Measurements from ENCODE around the gene SLAMF1.
"Not testable (repeated sequence)": the region's sequence is repeated elsewhere in the genome, so short reads cannot be mapped to it uniquely, and the experiment has no call there.

Gene SLAMF1

DNA sequence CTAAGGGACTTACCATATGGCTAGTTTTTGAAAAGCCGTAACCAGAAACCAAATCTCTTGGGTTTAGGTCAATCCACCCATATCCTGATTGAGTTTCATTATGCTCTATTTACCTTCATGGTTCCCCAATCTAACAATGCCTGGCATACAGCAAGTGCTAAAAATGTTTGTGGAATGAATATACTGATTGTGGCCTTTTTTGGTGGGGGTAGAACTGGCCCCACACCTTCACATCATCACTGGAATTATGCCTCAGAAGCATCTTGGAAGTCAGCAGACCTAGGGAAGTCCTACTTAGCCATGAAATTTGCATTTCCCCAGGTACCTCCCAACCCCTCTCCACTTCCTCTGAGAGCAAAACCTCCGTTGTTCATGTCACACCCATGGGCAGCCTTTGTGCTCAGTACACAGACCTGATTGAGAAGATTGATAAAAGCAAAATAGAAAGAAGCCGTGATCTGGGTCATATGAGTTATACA, 17.8 kb upstream of the SLAMF1 start:
- no peak for DNase-seq

DNA sequence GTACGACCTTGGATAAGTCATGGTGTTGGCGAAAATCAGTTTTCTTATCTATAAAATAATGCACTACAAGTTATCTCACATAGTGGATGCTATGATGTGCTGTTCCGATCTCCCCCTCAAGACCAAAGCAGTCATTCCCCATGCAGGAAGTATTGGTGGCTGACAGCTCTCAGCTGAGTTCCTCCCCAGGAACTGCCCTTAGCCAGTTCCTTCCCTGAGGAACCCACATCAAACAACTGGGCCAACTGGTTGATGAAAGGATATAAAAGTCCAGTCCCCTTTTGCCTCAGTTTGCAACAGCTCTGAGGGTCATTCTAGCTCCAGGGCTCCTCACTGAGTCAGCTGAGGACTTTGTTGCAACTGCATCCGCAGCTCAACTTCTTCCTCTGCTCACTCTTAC, 16.1 kb upstream of the SLAMF1 start:
- no peak for DNase-seq

DNA sequence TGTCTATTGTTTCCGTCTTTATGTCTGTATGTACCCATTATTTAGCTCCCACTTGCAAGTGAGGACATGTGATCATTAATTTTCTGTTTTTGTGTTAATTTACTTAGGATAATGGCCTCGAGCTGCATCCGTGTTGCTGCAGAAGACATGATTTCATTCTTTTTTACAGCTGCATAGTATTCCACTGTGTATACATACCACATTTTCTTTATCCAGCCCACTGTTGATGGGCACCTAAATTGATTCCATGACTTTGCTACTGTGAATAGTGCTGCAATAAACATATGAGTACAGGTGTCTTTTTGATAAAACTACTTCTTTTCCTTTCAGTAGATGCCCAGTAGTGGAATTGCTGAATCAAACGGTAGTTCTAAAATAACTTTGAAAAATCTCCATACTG, 12.7 kb upstream of the SLAMF1 start:
- no peak for DNase-seq

DNA sequence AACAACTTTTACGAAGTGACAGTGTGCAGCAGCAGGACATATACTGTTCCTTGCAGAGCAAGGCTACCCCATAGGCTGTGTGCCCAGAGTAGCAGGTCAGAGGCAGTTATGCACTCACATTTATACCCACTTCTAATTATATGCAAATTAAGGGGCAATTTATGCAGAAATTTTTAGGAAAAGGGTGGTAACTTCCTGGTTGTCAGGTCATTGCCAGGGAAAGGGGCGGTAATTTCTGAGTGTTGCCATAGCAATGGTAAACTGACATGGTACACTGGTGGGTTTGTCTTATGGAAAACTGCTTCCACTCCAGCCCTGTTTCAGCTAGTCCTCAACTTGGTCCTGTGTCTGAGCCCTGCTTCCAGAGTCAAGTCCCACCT, 12.0 kb upstream of the SLAMF1 start:
- no peak for DNase-seq

DNA sequence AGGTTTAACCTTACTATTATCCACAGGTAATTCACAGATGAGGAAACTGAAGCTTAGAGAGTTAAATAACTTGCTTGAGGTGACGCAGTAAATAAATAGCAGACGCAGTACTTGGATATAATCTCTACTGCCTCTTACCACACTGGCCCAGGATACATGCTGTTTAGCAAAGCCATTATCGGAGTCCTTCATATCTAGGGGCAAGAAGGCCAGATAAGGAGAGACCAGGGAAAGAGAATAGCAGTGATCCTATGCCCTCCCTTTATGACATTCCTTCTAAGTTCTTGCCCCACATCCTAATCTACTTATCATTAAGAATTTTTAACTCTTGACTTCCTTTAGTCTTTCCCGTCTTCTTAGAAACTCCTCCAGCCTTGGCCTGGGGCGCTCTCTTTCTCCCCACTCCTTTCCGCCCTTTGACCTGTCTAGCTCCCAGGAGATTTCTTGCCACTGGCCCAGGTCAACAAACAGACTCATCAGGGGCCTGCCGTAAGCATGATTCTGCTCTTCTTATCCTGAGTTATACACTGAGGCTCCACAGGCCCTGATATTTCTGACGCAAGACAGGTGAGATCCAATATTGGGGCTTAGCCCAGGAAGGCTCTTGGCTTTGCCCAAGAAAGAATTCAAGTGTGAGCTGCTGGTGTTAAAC, 11.4 kb upstream of the SLAMF1 start:
- DNase-seq: no peak

DNA sequence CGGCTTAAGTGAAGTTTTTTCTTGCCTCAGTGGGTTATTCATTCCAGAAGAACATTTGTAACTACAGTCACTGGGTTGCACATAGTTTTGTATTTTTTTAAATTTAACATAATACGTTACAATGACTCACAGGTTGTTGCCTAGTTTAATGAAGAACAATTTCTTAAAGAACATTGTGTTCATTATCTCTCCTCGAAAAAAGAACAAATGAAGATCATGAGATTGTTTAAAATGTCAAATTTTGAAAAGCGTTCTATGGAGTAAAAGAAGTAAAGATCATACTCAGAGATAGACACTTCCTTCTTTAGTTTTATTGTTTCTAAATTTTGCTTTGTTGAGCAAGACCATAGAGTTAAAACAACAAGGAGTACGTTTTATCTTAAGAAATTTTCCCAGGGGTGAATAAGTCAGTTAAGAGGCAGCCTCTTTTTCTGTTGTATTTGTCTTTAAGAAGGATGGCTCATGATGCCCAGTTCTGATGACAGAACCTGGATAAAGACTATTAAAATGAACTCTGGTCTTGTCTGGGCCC, 10.5 kb upstream of the SLAMF1 start:
- no peak for DNase-seq

DNA sequence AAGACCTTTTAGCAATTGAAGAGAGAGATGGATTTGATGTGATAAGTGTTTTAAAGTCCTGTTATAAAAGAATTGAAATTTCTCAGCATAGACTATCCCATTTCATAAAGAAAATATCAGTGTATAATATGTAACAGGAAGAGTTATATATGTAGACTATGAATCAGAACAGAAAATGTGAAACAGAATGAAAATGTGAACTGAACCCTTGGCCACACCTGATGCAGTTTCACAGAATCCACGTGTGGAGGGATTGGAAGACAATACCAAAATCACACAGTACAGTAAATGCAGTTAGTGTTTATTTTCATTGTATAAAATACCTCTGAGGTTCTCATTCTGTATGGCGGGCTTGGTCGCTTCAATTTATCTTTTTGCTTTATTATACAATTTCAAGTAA, 9.9 kb upstream of the SLAMF1 start:
- DNase-seq: no peak

DNA sequence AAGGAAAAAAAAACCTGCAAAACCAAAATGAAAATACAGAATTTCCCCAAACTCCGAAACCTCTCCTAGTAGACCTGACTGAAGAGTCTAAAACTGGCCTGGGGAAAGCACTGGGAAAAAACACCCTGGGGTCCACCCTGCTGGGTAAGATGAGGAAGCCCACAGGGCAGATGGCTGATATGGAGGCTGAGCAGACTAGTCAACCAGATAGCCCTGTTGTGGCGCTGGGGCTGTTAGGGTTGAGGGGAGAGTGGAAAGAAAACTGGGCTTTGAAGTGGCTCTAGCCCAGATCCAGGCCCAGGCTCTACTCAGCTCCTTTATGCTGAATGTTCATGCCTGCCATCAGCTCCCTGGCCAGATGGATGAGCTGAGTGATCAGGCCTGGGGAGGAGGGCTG, 6.8 kb upstream of the SLAMF1 start:
- no peak for DNase-seq

DNA sequence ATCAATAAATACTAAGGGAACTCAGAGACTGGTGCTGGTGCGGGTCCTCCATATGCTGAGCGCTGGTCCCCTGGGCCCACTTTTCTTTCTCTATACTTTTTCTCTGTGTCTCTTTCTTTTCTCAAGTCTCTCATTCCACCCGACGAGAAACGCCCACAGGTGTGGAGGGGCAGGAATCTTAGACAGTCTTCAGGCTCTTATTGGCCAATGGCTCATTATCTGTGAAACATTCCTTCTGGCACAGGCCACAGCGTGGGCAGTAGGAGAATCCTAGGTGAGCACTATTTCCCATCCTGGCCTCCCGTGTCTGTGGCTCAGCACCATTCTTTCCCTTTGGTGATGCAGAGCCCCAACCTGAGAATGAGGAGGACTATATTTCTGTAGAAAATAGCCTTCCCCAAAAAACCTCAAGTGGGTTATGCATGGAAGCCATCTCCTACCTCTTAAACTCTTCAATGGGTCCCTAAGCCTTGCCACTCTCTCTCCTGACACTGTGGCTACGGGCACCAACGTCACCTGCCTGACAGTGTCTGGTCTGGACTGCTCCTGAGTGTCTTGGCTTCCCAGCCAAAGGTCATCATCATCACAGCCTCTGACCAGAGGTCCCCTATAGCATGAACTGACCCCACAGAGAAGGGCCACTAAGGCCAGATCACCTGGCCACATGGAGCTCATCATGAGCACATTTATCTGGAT, 6.2 kb upstream of the SLAMF1 start:
- DNase-seq: no peak

DNA sequence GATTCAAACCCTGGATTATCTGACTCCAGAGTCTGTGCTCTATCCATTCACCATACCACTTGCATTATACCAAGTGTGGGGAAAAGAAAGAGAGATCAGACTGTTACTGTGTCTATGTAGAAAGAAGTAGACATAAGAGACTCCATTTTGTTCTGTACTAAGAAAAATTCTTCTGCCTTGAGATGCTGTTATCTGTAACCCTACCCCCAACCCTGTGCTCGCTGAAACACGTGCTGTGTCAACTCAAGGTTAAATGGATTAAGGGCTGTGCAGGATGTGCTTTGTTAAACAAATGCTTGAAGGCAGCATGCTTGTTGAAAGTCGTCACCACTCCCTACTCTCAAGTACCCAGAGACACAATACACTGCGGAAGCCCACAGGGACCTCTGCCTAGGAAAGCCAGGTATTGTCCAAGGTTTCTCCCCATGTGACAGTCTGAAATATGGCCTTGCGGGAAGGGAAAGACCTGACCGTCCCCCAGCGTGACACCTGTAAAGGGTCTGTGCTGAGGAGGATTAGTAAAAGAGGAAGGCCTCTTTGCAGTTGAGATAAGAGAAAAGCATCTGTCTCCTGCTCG, 5.3 kb upstream of the SLAMF1 start:
- DNase-seq: not testable (repeated sequence)

DNA sequence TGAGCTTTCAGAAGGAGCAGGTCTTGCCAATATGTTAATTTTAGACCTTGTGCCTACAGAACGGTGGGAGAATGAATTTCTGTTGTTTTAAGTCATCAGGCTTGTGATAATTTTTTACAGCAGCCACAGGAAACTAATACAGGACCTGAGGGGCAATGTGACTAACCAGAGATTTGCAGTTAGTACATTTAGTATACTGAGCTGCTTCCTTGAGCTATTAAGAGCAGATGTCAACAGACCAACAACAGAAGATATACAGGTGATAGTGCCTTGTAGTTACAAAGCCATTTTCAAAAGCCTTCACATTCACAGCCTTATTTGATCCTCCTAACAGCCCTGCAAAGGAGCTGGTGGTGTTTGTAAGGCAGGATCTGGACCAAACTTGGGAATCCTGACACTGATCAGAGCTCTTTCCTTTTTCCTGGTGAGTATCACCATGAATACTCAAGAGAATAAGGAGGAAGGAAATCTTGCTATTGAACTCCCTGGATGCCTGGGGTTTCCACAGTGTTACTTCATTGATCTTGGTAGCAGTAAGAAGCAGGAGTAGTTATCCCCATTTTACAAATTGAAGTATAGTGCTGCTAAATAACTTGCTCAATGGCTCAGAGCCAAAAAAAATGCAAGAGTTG, 4.7 kb upstream of the SLAMF1 start:
- DNase-seq: no peak

DNA sequence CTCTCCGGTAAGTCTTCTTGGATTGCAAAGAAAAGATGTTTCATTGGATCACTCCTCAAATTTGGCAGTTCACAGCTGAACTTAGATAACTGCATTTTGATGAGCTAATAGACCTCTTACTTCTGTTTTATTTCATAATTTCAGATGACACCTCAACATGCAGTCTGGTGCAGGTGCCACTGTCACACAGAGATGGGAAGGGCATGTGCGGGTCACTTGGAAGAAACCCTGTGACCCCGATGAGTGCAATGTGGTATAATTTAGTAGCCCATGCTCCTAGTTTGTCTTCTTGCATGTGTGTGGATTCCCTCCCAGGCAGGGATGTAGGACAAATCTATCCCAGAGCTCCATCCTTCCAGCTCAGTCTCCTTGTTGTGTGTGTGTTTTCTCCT, 481 bp upstream of the SLAMF1 start:
- no peak for DNase-seq

DNA sequence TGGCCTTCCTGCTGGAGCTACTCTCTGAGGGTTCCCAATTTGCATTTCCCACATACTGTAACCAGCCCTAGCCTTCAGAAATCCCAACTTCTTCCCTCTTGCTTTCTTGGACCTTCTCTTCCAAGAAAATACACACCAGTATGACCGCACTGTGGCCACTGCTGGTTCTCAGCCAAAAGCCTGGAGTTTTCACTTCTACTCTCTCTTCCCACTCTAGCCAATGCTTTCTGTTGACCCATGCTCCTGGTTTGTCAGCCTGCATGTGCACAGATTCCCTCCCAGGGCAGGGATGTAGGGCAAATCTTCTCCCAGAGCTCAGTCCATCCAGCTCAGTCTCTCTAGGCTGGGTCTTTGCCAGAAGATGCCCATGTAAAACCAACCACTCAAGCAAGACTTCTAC, 664 bp downstream of the SLAMF1 start:
- DNase-seq: no peak

DNA sequence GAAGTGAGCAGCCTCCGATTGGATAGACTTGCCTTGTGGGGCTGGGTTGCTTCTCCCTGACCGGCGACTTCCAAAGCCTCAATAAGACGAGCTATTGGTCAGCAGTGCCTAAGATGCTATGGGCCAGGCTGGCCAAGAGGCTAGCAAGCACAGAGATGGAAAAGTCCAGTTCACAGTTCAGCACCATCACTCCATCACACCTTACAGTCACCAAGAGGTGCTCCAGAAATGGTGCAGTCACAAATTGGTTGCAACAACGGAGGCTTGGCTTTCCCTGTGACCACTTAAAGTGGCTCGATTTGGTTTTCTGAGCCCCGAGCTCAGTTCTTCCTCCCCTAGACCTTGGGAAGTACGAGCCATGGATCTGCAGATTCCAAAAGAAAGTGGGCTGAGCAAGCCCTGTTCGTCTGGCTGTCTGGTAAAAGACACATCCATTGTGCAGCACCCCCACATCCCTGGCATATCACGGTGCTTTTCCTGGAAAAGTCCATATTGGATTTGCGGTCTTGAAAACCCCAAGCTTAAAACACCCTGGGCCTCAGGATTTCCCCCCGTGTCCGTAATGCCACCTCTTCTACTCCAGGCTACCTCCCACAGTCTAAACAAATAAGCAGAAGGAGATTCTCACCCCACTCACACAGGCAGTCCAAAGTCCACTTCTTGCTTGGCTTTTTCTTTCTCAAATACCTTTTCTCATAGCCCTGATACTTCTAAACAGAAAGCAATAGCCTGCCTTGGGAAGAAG, 1.3 kb downstream of the SLAMF1 start:
- no peak for DNase-seq

DNA sequence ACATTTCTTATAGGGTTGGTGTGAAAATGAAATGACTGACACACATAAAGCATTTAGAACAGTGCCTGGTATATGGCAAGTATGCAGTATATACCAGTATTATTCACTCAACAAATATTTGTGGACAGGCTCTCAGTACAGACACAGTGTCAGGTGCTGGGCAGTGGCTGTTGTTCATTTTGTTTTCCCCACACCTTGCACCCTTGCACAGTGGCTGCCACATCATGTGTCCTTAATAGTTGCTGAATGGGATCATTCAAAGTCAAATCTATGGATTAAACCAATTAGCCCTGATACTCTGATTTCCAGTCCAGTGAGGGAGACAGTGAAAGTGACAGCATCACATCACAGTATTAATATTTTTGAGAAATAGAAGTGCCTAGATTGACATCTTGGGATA, 2.4 kb downstream of the SLAMF1 start:
- no peak for DNase-seq

DNA sequence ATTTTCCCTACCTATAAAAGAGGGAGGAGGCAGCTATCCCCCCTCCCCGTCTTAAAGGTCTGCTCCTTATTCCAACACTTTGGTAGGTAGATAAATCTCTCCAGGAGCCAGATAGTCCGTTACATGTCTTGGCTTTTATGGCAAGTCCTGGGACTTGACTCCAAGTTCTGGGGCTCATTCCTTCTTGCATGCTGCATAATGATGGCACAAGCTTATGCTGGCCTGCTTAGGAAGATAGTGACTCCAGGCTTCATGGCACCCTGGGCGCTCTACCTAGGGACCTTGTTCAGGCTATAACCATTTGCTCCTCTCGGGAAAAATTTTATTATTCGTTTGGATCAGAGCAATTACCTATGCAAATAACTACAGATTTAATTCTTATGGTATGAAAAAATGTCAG, 3.7 kb downstream of the SLAMF1 start:
- DNase-seq: no peak

DNA sequence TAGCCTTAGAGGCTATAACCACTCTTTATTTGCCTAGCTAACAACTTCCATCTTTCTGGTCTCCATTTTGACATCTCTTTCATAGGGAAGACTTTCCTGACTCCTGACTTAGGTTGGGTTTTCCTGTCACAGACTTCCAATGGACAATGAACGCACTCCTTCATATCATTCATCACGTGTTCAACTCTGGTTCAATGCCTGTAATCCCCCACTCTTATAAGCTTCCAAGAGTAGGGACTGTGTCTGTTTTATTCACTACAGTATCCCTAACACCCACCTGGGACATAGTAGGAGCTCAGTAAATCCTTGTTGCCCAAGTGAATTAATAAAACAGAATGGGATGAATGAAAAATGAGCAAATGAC, 4.6 kb downstream of the SLAMF1 start:
- no peak for DNase-seq

DNA sequence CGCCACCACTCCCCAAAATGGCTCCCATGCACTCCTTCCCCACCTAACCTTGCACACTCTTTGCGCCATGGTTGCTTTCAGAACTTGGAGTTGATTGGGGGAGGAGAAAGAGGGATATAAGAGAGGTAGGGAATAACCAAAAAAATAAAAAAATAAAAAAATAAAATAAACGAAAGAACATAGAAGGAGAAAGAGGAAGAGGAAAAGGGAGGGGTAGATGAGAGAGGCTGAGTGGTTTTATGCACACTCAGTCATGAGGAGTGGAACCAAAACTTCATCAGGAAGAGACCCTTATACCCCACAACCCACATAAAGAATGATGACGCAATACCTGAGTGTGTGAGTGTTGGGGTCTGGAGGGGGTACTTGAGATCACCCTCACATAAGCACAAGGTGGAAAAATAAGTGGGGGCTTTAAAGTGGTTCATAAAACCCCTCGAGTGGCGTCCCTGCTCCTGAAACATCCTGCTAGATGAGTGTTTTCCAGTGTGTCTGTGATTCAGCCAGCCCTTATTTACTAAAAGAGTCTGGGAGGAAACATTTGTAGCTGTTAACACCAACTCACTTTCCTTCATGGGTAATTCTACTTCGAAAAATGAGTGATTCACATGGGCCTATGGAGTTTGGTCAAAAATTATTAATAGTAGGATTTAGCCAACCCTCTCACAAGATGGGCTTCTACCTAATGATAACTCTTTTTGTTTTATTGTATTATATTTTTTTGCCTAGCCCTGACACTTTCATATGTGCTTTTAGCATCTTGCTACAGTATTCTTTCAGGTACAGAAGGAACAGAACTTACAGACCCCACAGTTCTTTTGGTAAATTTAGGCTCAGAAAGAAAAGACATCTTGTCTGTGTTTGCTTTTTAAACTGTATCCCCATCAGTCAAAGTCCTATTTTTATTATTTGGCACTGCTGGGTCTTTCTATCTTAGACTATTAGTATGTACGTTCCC, 5.2 kb downstream of the SLAMF1 start:
- DNase-seq: peak in 1 of 2 experiments; percentile 45

DNA sequence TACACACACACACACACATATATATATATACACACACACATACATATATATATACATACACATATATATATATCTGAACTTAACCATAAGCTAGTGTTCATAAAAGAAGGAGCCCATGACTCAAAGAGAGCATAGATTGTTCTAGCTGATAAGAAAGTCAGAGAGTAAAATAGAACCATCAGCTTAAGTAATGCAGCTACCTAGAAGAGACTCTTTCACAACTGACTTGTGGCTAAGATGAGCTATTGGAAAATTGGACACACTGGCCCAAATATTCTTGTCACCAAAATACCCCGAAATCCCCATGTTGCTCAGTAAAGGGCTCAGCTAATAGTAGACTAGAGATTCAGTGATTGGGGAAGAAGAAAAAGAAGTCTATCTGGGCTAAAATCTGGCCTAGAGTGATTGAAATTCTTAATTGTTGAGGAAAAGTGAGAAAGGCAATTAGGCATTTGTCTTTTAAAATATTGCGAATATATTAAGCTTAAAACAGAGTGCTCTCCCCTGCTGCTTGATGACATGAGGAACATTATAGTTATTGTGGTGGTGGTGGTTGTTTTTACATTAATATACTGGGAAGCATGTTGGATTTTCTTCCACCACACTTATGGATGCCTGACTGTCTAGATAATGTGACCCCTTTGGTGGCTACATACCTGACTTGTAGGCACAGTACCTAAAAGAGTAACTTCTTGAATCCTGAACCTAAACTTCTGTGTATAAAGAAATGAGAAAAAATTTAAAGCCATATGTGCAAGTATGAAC, 6.3 kb downstream of the SLAMF1 start:
- DNase-seq: no peak

DNA sequence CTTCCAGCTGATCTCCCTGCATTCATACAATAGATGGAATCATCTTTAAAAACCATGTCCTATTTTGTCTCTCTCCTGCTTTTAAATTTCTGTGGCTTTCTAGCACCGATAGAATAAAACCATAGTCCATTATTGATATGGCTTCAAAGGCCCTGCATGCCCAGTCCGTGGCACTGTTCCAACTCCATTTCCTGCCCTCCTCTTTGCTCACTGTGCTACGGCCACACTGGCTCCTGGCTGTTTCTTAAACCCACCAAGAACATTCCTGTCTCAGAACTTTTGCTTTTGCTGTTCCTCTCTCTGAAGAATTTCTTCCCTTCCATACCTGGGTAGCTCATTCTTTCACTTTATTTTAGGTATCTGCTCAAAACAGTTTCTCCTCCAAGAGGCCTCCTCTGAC, 7.2 kb downstream of the SLAMF1 start:
- no peak for DNase-seq

DNA sequence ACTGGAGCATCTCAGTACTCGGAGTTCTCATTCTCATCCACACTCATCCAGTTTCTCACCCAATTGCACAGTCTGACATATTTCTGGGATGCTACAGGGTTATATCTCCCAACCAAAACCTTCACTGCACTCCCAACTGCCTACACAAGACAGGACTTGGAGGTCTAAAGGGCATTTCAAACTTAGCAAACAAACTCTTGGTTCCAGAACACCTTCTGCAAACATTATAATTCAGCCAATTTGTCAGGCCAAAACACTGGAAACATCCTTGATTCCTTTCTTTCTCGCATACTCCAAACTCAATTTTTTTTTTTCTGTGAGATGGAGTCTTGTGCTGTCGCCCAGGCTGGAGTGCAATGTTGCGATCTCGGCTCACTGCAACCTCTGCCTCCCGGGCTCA, 7.9 kb downstream of the SLAMF1 start:
- no peak for DNase-seq
